ENCODE data around the gene DBF4.
"Not testable (repeated sequence)": the region's sequence is repeated elsewhere in the genome, so short reads cannot be mapped to it uniquely, and the experiment has no call there.

DBF4 gene

DNA sequence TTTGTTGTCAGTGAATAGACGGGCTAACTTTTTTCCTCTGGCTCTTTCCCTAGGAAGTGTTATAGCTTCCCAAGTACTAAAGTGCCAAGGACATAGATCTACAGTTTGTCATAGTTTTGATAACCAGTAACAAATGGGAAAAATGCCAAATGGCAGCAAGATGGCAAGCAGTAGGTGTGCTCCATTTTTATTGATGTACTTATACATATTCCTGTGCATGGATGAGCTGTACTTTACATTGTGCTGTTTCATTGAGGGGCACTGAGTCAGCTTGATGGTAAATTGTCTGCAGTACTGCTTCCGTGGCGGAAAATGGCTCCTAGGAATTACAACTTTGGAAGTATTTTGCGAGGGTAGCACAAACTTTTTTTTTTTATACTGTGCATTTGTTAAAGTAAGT is 64.8 kb downstream of the DBF4 start:
- H3K4me3 ChIP-seq (replicated peaks; ENCODE audit: low read depth, low read length), result no peak overlapping the region
- no peaks in the 10 kb centered on the region for H3K27me3 ChIP-seq (replicated peaks; ENCODE audit: control insufficient read depth, insufficient read depth, low read length)
- TF ChIP-seq, protein P1, sequence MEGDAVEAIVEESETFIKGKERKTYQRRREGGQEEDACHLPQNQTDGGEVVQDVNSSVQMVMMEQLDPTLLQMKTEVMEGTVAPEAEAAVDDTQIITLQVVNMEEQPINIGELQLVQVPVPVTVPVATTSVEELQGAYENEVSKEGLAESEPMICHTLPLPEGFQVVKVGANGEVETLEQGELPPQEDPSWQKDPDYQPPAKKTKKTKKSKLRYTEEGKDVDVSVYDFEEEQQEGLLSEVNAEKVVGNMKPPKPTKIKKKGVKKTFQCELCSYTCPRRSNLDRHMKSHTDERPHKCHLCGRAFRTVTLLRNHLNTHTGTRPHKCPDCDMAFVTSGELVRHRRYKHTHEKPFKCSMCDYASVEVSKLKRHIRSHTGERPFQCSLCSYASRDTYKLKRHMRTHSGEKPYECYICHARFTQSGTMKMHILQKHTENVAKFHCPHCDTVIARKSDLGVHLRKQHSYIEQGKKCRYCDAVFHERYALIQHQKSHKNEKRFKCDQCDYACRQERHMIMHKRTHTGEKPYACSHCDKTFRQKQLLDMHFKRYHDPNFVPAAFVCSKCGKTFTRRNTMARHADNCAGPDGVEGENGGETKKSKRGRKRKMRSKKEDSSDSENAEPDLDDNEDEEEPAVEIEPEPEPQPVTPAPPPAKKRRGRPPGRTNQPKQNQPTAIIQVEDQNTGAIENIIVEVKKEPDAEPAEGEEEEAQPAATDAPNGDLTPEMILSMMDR (IDR thresholded peaks at IDR 0.05; ENCODE audit: insufficient read depth, low read length, poor library complexity, severe bottlenecking), result no peak
- no peaks in the 10 kb centered on the region for H3K36me3 ChIP-seq (ENCODE audit: control insufficient read depth, insufficient read depth, low read length)
- no peak for DNase-seq (ENCODE audit: extremely low read depth, insufficient read length)

DNA sequence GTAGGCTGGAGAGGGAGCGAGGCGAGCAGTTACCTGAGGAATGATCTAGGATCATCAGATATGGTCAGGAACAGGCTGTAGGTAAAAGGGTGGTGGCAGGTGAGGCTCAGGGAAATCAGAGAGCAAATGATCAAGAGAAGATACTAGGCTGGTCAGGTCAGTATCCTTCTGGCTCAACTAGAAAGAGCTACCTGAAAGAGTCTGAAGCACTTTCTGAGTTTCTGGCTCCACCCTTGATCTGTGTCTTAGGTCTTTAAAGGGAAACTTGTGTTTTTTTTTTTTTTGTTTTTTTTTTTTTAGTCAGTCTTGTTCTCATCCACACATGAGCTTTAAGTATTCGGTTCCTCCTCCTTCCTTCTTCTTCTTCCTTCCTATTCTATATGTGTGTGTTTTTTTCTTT is 68.3 kb downstream of the DBF4 start:
- TF ChIP-seq, protein P1 (IDR thresholded peaks at IDR 0.05; ENCODE audit: insufficient read depth, low read length, poor library complexity, severe bottlenecking), result no peak
- H3K36me3 ChIP-seq (ENCODE audit: control insufficient read depth, insufficient read depth, low read length), result no peaks in the 10 kb centered on the region
- no peak overlapping the region for H3K4me3 ChIP-seq (replicated peaks; ENCODE audit: low read depth, low read length)
- no peak for DNase-seq (ENCODE audit: extremely low read depth, insufficient read length)
- no peaks in the 10 kb centered on the region for H3K27me3 ChIP-seq (replicated peaks; ENCODE audit: control insufficient read depth, insufficient read depth, low read length)

DNA sequence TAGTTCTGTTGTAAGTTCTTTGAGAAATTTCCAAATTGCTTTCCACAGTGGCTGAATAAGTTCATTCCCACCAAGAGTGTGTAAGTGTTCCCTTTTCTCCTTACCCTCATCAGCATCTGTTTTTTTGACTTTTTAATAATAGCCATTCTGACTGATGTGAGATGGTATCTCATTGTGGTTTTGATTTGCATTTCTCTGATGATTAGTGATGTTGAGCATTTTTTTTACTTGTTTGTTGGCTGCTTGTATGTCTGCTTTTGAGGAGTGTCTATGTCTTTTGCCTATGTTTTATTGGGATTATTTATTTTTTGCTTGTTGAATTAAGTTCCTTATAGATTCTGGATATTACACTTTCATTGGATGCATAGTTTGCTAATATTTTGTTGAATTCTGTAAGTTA is 69.6 kb downstream of the DBF4 start:
- H3K36me3 ChIP-seq (ENCODE audit: control insufficient read depth, insufficient read depth, low read length); DNase-seq (ENCODE audit: extremely low read depth, insufficient read length); H3K4me3 ChIP-seq (replicated peaks; ENCODE audit: low read depth, low read length); H3K27me3 ChIP-seq (replicated peaks; ENCODE audit: control insufficient read depth, insufficient read depth, low read length): not testable (repeated sequence)

DNA sequence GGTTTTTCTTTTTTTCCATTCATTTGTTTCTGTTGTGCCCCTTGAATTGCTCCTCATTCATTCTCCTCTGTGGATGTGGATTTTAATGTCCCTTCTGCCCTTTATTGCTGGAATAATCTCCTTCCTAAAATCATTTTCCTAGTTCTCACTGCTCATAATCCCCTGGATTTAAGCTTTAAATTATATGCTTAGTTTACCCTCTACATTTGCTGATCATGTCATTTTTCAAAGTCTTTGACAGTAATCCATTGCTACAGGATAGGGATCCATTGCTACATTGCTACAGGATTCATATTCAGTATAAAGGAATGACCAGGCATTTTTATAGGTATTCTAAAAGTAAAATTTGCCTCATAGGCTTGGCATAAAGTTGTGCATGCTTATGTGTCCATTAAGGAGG is 72.1 kb downstream of the DBF4 start:
- TF ChIP-seq, protein P1 (IDR thresholded peaks at IDR 0.05; ENCODE audit: insufficient read depth, low read length, poor library complexity, severe bottlenecking), result no peak
- Histone ChIP-seq H3K36me3 (ENCODE audit: control insufficient read depth, insufficient read depth, low read length) (no peaks in the 10 kb centered on the region), H3K4me3 (replicated peaks; ENCODE audit: low read depth, low read length) (no peak overlapping the region), H3K27me3 (replicated peaks; ENCODE audit: control insufficient read depth, insufficient read depth, low read length) (no peaks in the 10 kb centered on the region)
- DNase-seq (ENCODE audit: extremely low read depth, insufficient read length), result no peak
